ENCODE measurements around the gene OR1J2.
"Not testable (repeated sequence)": the region's sequence is repeated elsewhere in the genome, so short reads cannot be mapped to it uniquely, and the experiment has no call there.

DNA sequence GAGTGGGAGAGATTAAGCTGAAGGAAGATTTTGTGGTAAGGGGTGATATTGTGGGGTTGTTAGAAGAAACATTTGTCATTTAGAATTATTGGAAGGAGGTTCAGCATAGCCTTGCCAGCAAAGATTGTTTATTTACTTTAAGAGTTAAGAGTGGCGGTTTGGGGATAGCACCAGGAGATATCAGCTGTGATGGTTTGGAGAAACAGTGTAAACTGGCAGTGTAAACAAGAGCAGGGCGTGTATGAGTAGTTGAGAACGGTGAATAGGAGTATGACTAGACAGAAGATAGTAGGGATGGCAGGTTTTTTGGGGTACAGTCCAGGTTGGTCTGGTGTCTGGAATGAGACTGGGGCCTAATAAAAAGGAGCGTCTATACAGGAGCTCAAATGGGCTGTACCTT, 20.6 kb downstream of the OR1J2 start:
- not testable (repeated sequence) for TF ChIP-seq CTCF (IDR thresholded peaks at IDR 0.05); POLR2A (IDR thresholded peaks at IDR 0.05); POLR2AphosphoS5 (IDR thresholded peaks at IDR 0.05; ENCODE audit: insufficient read depth in 1 of 2, low read depth in 1 of 2)

Measured in vagina (tissue), 2 donors.